Colonic mucosa (tissue), 4 donors: ENCODE results near the gene BCAM. TPM values are rescaled to one million over a fixed set of nuclear protein-coding genes. Genes with fewer than 3 reads are reported as not detected.

Source experiments
- DNase-seq: peaks from one replicate; pipeline ENCODE4 v3.0.0-alpha.2; 2020
- H3K27ac ChIP-seq: fragments of 200-600 bp; one replicate; pipeline ENCODE4 v1.8.0; 2021
- H3K27me3 ChIP-seq: fragments of 200-600 bp; one replicate; pipeline ENCODE4 v1.8.0; 2021
- H3K36me3 ChIP-seq: fragments of 200-600 bp; one replicate; pipeline ENCODE4 v1.8.0; 2021
- H3K4me1 ChIP-seq: fragments of 200-600 bp; one replicate; pipeline ENCODE4 v1.8.0; 2021; ENCODE audit warnings: mild to moderate bottlenecking
- H3K4me3 ChIP-seq: fragments of 200-600 bp; one replicate; pipeline ENCODE4 v1.8.0; 2021
- H3K9ac ChIP-seq, 2 donors: one replicate each; pipeline ENCODE4 v1.7.0; 2013; ENCODE audit warnings: control low read depth in 2 of 2, low read depth in 2 of 2, low read length in 2 of 2
- H3K9me3 ChIP-seq: fragments of 200-600 bp; one replicate; pipeline ENCODE4 v1.8.0; 2021
- intact Hi-C: fragments of 100-400 bp; cut with DNase I; formaldehyde crosslinking; loops from one replicate; pipeline ENCODE4 v1.14.1; 2022
- total RNA-seq, 2 donors: library from RNA; stranded (reverse); fragmentation: NEBNext Ultra II Directional in 1 of 2; extraction: Animal tissue kit (Norgen Biotek cat#: 25700) in 1 of 2; gene quantifications; one replicate each; pipeline ENCODE4 v1.2.1, GENCODE V29; 2021
- TF ChIP-seq, protein P1 (sequence below): fragments of 200-600 bp; IDR thresholded peaks from one replicate; pipeline ENCODE4 v1.8.0; 2022; ENCODE audit warnings: antibody characterized with exemption, mild to moderate bottlenecking
- donor health status: healthy.
- donor health status: DM: no; HTN: no; CAD: no.
- donor health status: DM: no; HTN: no; CAD: no.

Gene BCAM
- total RNA-seq, 2 donors from 2014 or later: 15.1 to 20.7 TPM

GRCh38 chr19:44806291-44806690, 2.6 kb upstream of the BCAM start:
- intact Hi-C loops: no loop called here
- no peak overlapping the region for H3K9ac ChIP-seq
- H3K36me3 ChIP-seq: no peaks in the 10 kb centered on the region
- no peak overlapping the region for H3K27ac ChIP-seq
- no peak overlapping the region for H3K4me3 ChIP-seq
- TF ChIP-seq, protein P1, sequence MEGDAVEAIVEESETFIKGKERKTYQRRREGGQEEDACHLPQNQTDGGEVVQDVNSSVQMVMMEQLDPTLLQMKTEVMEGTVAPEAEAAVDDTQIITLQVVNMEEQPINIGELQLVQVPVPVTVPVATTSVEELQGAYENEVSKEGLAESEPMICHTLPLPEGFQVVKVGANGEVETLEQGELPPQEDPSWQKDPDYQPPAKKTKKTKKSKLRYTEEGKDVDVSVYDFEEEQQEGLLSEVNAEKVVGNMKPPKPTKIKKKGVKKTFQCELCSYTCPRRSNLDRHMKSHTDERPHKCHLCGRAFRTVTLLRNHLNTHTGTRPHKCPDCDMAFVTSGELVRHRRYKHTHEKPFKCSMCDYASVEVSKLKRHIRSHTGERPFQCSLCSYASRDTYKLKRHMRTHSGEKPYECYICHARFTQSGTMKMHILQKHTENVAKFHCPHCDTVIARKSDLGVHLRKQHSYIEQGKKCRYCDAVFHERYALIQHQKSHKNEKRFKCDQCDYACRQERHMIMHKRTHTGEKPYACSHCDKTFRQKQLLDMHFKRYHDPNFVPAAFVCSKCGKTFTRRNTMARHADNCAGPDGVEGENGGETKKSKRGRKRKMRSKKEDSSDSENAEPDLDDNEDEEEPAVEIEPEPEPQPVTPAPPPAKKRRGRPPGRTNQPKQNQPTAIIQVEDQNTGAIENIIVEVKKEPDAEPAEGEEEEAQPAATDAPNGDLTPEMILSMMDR: no peak
- H3K9me3 ChIP-seq: no peaks in the 10 kb centered on the region
- DNase-seq: no peak
- no peaks in the 10 kb centered on the region for H3K27me3 ChIP-seq
- peaks cover 10% of the 10 kb centered on the region for H3K4me1 ChIP-seq

DNA sequence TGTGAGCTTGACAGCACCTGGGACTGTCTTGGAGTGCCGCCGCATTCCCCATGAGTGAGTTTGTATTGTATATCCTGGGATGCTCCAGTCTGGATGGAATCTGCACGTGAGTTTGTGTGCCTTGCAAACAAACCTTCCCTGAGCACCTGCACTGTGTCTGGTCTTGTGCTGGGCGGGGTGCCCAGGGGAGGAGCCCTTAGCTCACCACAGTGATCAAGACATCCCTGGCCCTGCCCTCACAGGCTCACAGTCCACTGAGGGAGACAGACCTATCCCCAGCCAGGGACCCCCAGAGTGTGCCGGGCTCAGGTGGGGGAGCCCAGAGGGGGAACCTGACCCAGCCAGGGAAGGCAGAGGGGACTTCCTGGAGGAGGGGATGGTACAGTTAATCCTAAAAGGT, 1.7 kb upstream of the BCAM start:
- H3K9ac ChIP-seq: no peak overlapping the region
- DNase-seq: peak; percentile 80
- no peak overlapping the region for H3K4me3 ChIP-seq
- H3K36me3 ChIP-seq: no peaks in the 10 kb centered on the region
- no peaks in the 10 kb centered on the region for H3K27me3 ChIP-seq
- peaks cover 10% of the 10 kb centered on the region for H3K4me1 ChIP-seq
- H3K9me3 ChIP-seq: no peaks in the 10 kb centered on the region
- intact Hi-C loops: no loop called here
- H3K27ac ChIP-seq: no peak overlapping the region
- TF ChIP-seq, protein P1: no peak

GRCh38 chr19:44807652-44808462, 1.0 kb upstream of the BCAM start:
- intact Hi-C loops: no loop called here
- Histone ChIP-seq H3K36me3 (no peaks in the 10 kb centered on the region), H3K9ac (peak overlapping the region; percentile 43 to 58), H3K4me3 (no peak overlapping the region), H3K27me3 (no peaks in the 10 kb centered on the region), H3K4me1 (peaks cover 10% of the 10 kb centered on the region), H3K9me3 (no peaks in the 10 kb centered on the region), H3K27ac (no peak overlapping the region)
- peak; percentile 46 for DNase-seq
- TF ChIP-seq, protein P1: peak; percentile 22

DNA sequence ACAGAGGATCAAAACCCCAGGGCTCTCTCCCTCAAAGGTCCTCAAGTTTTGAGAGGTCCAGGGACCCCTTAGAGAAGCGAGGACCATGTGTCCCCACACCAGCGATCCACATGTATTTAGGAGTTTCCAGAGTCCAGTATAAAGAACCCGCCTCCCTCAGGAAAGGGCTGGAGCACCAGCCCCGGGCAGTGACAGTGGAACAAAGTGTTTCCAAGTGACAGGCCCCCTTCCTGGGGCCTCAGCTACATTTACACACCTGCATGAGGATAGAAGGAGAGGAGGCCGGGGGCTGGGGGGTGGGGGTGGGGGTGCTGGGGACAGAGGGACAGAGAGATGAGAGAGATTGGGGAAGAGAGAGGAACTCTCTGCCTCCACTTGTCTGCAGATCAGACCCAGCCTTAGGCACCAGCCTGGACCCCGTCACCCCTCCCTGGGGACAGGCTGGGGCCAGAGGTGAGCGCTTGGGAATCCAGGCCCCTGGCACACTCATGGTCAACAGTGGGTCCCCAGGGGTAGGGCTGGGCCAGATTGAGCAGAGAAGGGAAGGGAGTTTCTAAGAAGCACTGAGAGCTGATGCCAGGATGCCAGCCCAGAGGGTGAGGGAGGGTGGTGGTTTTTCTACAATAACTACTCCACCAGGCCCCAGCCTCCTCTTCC, 802 bp downstream of the BCAM start:
- no peaks in the 10 kb centered on the region for H3K27me3 ChIP-seq
- H3K4me1 ChIP-seq: peaks cover 10% of the 10 kb centered on the region
- TF ChIP-seq, protein P1: no peak
- H3K9me3 ChIP-seq: no peaks in the 10 kb centered on the region
- no peak for DNase-seq
- intact Hi-C loops: no loop called here
- H3K36me3 ChIP-seq: no peaks in the 10 kb centered on the region
- H3K4me3 ChIP-seq: peak overlapping the region; percentile 40
- peak overlapping the region; percentile 63 to 69 for H3K9ac ChIP-seq
- H3K27ac ChIP-seq: no peak overlapping the region

DNA sequence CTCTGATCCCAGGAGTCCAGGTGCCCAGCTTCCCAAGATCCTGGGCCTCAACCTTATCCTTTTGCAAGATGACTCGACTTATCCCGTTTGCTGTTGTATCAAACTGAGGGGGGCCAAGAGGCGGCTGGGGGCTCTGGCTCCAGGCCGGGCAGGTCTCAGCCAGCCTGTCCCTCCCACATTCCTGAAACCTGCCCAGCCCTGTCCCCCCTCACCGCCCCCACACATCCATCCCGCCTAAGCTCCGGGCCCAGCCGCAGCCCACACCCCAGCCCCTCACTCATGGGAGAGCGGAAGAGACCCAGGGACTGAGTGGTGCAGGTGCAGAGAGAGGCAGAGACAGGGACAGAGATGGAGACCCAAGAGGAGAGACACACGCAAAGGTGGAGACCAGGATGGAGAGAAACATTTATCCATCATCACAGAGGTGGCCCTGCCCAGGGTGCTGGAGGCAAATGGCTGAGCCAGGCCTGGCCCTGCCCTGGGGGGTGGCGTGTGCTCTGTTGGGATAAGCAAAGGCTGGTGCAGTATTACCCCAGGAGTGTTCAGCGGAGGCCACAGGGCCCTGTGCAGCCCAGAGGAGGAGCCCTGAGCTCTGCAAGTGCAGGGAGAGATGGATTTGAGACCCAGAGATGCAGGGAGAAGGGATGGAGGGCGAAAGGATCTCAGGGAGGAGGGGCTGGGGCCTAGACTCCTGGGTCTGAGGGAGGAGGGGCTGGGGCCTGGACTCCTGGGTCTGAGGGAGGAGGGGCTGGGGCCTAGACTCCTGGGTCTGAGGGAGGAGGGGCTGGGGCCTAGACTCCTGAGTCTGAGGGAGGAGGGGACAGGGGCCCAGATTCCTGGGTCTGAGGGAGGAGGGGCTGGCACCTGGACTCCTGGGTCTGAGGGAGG, 1.6 kb downstream of the BCAM start:
- H3K4me3 ChIP-seq: no peak overlapping the region
- intact Hi-C loops: no loop called here
- DNase-seq: no peak
- H3K27me3 ChIP-seq: no peaks in the 10 kb centered on the region
- peaks cover 10% of the 10 kb centered on the region for H3K4me1 ChIP-seq
- no peak overlapping the region for H3K9ac ChIP-seq
- no peaks in the 10 kb centered on the region for H3K36me3 ChIP-seq
- H3K9me3 ChIP-seq: no peaks in the 10 kb centered on the region
- no peak overlapping the region for H3K27ac ChIP-seq
- TF ChIP-seq, protein P1: no peak
